CD4-positive, alpha-beta T cell treated with Interleukin-15 for 4 hours (primary cell): ENCODE measurements around the gene ATP2B2.

Experiments
- DNase-seq: peaks from one replicate; pipeline ENCODE4 v3.0.0-alpha.2; 2020; ENCODE audit warnings: low spot score

The ATP2B2 gene

GRCh38 chr3:10361375-10361774 is 144.0 kb downstream of the ATP2B2 start:
- DNase-seq, result no peak

GRCh38 chr3:10360478-10360877 is 144.9 kb downstream of the ATP2B2 start:
- DNase-seq, result no peak

- no peak for DNase-seq
These were observed 145.6 kb downstream of the ATP2B2 start for GRCh38 chr3:10359761-10360161.

GRCh38 chr3:10358309-10358980 is 146.9 kb downstream of the ATP2B2 start:
- no peak for DNase-seq

GRCh38 chr3:10357592-10358308 is 147.6 kb downstream of the ATP2B2 start:
- no peak for DNase-seq

- DNase-seq, result no peak
These were observed 148.3 kb downstream of the ATP2B2 start for GRCh38 chr3:10357095-10357494.

GRCh38 chr3:10356461-10356981 is 148.9 kb downstream of the ATP2B2 start:
- no peak for DNase-seq

- no peak for DNase-seq
These were observed 150.9 kb downstream of the ATP2B2 start for GRCh38 chr3:10354361-10355015.

GRCh38 chr3:10353661-10354360 is 151.6 kb downstream of the ATP2B2 start:
- no peak for DNase-seq

- no peak for DNase-seq
These were observed 152.2 kb downstream of the ATP2B2 start for GRCh38 chr3:10353160-10353559.

- DNase-seq, result no peak
These were observed 153.1 kb downstream of the ATP2B2 start for GRCh38 chr3:10352146-10352911.

- DNase-seq, result no peak
These were observed 154.2 kb downstream of the ATP2B2 start for GRCh38 chr3:10351013-10351735.

GRCh38 chr3:10350324-10350985 is 154.9 kb downstream of the ATP2B2 start:
- DNase-seq, result no peak

- no peak for DNase-seq
These were observed 155.6 kb downstream of the ATP2B2 start for GRCh38 chr3:10349801-10350200.

GRCh38 chr3:10348404-10348721 is 157.0 kb downstream of the ATP2B2 start:
- no peak for DNase-seq

GRCh38 chr3:10347648-10348403 is 157.6 kb downstream of the ATP2B2 start:
- DNase-seq, result no peak

GRCh38 chr3:10345911-10346310 is 159.5 kb downstream of the ATP2B2 start:
- DNase-seq, result no peak

GRCh38 chr3:10344944-10345575 is 160.3 kb downstream of the ATP2B2 start:
- no peak for DNase-seq
